AML-193 (cell line): ENCODE measurements around the gene FAM163B.
"Not testable (repeated sequence)": the region's sequence is repeated elsewhere in the genome, so short reads cannot be mapped to it uniquely, and the experiment has no call there.

ENCODE experiments used
- DNase-seq, 2 experiments: peaks; one replicate each; lab custom pipeline; 2025; lab: John Stamatoyannopoulos, UW

The FAM163B gene

GRCh38 chr9:133569121-133569785, 39.9 kb downstream of the FAM163B start:
- no peak for DNase-seq

GRCh38 chr9:133568186-133568585, 41.0 kb downstream of the FAM163B start:
- DNase-seq: no peak

GRCh38 chr9:133566817-133567216, 42.4 kb downstream of the FAM163B start:
- DNase-seq: no peak

GRCh38 chr9:133566382-133566781, 42.8 kb downstream of the FAM163B start:
- no peak for DNase-seq

GRCh38 chr9:133564451-133565116, 44.6 kb downstream of the FAM163B start:
- no peak for DNase-seq

- not testable (repeated sequence) for DNase-seq
Measured at GRCh38 chr9:133563814-133564213, 45.4 kb downstream of the FAM163B start.

GRCh38 chr9:133563291-133563796, 45.8 kb downstream of the FAM163B start:
- no peak for DNase-seq

GRCh38 chr9:133562611-133563290, 46.4 kb downstream of the FAM163B start:
- no peak for DNase-seq

GRCh38 chr9:133561976-133562554, 47.1 kb downstream of the FAM163B start:
- no peak for DNase-seq

- no peak for DNase-seq
Measured at GRCh38 chr9:133560944-133561343, 48.2 kb downstream of the FAM163B start.

- DNase-seq: no peak
Measured at GRCh38 chr9:133560311-133560710, 48.9 kb downstream of the FAM163B start.

GRCh38 chr9:133558191-133559126, 50.7 kb downstream of the FAM163B start:
- DNase-seq: peak in 1 of 2 experiments; percentile 17

- DNase-seq: no peak
Measured at GRCh38 chr9:133557581-133557980, 51.6 kb downstream of the FAM163B start.

- no peak for DNase-seq
Measured at GRCh38 chr9:133556354-133556753, 52.8 kb downstream of the FAM163B start.

- no peak for DNase-seq
Measured at GRCh38 chr9:133554729-133555128, 54.5 kb downstream of the FAM163B start.

- no peak for DNase-seq
Measured at GRCh38 chr9:133553973-133554713, 55.0 kb downstream of the FAM163B start.

- DNase-seq: no peak
Measured at GRCh38 chr9:133553123-133553522, 56.1 kb downstream of the FAM163B start.

- DNase-seq: no peak
Measured at GRCh38 chr9:133552236-133552635, 57.0 kb downstream of the FAM163B start.

- DNase-seq: no peak
Measured at GRCh38 chr9:133551446-133551845, 57.7 kb downstream of the FAM163B start.

GRCh38 chr9:133547116-133547515, 62.1 kb downstream of the FAM163B start:
- no peak for DNase-seq

GRCh38 chr9:133546287-133546680, 62.9 kb downstream of the FAM163B start:
- DNase-seq: no peak
